NK-92 (cell line): ENCODE results near the gene ELN.

Source experiments
- DNase-seq: peaks from one replicate; lab custom pipeline; 2025; ENCODE audit not compliant: unreplicated experiment; lab: John Stamatoyannopoulos, UW

The ELN gene

DNA sequence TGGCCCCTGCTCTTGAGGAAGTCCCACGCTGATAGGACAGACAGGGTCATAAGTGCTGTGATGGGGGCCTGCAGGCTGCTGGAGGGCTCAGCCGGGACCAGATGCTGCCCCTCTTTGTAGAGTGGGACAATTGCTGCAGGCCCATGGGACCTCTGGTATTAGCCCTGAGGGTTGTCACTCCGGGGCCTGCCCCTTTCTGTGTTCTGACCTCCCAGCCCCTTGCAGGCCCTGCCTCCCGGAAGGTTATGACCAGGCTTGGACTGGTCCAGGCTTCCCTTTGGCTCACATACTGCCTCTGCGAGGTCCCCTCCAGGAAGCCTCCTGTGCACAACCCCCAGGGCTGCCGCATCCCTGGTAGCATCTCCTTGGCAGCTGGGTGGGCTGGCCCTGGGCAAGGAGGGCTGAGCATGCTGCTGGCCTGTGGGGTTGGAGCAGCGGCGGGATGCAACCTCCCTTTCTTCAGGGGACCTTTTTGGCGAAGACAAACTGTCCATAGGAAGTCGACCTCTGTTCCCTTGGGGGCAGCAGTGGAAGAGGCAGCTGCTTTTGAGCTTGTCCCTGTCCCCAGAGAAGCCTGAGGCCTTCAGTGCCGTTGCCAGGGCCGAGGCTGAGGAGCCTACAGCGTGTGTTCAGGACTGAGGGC lies 64.5 kb downstream of the ELN start:
- no peak for DNase-seq

DNA sequence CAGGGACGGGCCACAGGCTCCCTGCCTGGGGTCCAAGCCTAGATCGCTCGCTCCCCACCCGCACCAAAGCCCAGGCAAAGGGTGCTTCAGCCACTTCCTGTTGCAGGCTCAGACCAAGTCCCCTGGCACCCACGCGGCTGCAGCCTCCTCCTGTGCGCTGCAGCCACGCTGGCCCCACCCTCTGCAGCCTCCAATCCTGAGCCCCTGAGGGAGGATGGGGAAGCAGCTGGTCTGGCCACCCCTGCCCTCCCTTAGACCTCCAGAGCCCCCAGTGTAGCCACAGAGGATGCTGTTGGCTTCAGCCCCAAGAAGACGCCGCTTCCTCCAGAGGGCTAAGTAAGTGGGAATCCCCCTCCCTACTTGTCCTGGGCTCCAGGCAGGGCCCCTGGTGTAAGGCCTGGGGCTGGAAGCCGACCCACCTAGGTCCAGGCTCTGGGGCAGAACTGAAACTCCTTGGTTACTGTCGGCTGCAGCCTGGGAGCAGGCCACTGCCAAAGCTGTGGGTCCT lies 65.0 kb downstream of the ELN start:
- DNase-seq, result no peak

DNA sequence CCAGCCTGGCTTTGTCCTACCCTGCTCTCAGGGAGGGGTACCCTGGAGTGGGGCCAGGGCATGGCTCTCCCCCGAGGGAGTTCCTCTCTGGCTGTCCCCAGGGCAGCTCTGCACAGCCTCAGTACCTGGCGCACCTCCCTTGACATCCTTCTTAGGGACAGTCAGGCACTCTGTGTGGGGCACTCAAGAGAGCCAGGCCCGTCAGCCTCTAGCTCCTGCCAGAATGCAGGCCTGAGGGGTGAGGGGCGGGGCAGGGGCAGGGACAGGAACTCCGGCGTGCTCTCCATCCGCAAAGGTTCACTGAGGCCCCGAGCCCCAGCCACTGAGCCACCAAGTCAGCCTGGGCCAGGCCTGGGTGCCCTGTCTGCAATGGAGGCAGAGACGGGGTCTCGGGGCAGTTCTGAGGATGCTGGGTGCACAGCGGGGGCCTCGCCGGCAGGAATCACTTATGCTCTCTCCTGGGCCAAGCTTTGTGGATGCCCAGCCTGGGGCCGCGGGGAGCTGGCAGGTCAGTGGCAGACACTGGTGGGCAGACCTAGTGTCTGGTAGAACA lies 65.8 kb downstream of the ELN start:
- no peak for DNase-seq

DNA sequence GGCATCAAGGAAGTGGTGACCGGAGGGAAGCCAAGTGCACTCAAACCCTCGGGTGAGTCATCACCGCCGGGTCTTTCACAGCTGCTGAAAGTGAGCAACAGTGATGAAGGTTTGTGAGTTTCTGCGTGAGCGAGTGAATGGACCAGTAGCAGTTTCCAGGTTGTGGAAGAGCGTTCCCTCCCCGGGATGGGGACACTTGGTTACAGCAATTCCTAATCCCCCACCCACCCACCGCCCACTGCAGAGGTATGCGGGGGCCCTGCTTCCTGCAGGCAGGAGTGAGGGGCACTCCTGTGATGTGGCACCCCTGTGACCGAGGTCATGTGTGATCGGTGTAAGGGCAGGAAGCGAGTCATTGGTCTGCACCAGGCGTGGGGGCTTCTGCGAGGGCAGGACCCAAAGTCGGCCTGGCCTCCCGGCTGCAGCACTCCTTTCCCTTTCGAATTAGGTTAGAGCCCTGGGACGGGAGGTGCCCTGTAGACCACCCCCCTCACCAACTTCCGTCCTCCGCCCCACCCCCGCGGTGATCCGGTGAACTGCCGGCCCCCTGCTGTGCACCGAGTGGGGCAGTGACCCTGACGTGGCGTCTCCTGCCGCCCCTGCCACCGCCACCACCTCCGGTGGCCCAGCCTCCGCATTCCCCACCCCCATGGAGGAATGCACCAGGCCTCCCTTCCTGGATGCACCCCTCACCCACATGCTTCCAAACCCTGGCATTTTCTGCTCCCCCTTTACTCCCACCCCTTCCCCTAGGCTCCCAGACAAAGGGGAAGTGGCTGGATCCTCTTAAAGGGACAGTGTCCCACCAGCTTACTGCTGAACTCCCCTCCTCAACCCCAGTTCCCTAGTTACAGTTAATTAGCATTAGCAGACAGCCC lies 66.5 kb downstream of the ELN start:
- DNase-seq, result no peak

DNA sequence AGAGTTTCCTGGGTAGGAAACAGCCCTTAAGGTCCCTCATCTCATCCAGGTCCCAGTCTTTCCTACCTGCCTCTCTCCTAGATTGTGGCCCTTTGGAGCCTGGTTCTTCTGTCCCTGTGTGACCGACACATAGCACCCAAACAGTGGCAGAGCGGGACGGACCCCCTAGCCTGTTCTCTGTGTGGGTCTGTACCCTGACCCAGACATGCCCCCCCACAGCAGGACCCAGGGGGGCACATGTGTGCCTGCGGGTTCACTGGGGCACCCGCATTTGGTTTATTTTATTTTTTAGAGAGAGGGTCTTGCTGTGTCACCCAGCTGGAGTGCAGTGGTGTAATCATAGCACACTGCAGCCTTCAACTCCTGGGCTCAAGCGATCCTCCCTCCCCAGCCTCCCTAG lies 67.2 kb downstream of the ELN start:
- DNase-seq, result no peak

DNA sequence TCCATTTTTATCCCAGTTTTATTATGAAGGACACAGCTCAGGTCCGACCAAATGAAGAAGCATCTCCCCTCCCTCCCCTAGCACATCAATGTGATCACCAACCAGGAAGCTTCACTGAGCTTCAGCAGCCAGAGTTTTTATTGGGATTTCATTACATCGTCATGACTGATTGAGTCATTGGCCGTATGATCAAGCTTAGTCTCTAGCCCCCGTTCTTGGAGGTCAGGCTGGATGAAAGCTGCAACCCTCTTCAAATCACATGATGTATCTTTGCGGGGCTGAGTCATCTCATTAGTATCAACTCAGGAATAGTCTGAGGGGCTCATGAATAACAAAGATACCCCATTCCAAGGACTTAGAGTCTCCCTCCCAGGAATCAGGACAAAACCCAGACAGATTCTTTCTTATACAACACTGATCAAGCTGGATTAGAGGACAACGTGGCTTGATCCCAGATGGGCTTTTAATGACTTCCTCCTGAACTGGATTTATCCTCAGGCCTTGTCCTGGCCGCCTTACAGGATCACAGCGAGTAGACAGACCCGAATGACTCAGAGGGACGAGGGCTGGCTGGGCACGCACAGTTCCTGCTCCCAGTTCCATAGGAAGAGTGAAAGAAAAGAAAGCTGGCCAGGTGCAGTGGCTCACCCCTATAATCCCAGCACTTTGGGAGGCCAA lies 70.1 kb downstream of the ELN start:
- no peak for DNase-seq

DNA sequence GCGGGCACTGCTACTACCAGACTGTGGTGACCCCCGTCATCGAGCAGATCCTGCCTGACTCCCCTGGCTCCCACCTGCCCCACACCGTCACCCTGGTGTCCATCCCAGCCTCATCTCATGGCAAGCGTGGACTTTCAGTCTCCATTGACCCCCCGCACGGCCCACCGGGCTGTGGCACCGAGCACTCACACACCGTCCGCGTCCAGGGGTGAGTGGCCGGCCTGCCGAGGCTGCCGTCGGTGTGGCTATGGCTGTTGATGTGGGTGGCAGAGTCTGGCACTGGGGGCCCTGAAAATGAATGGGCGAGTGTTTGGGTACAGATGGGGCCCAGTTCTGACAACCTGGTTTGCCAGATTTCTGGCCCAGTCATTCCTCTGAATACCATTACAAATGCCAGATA lies 71.1 kb downstream of the ELN start:
- DNase-seq, result no peak

DNA sequence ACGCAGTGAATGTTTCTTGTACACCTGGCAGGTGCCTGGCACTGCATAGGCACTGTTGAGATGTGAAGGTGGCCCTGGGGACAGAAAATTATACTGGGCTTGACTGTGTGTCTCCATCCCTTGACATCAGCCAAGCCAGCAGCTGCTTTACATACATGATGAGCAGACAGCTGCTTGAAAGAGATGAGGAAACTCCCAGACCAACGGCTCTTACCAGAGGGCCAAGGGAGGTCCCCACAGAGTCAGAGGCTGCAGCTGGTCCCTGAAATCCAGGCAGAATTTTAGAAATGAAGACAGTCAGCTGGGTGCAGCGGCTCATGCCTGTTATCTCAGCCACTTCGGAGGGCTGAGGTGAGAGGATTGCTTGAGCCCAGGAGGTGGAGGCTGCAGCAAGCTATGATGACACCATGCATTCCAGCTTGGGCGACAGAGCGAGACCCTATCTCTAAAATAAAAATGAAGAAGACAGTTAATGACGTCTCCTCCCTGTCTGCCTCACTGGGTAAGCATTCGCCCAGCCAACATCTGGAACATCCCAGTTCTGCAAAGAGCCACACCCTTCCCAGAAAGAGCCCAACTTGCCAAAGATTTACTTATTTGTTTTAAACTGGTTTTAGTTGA lies 73.2 kb downstream of the ELN start:
- no peak for DNase-seq

DNA sequence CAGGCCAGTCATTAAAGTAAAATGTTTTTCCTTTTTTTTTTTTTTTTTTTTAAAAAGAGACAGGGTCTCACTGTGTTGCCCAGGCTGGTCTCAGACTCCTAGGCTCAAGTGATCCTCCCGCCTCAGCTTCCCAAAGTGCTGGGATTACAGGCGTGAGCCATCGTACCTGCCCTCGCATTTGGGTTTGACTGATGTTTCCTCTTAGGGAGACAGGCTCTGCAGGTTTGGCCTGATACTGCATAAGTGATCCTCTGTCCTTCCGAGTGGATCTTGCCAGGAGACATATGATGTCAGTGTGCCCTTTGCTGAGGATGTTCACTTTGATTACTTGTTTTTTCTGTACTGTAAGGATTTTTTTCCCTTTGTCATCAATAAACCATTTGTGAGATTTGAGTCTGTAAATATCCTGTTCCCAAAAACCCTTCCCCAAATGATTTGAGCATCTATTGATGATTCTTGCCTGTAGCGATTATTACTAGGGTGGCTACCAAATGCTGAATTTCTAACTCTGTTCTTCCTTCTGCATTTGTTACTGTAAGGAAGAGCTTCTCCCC lies 75.3 kb downstream of the ELN start:
- no peak for DNase-seq

DNA sequence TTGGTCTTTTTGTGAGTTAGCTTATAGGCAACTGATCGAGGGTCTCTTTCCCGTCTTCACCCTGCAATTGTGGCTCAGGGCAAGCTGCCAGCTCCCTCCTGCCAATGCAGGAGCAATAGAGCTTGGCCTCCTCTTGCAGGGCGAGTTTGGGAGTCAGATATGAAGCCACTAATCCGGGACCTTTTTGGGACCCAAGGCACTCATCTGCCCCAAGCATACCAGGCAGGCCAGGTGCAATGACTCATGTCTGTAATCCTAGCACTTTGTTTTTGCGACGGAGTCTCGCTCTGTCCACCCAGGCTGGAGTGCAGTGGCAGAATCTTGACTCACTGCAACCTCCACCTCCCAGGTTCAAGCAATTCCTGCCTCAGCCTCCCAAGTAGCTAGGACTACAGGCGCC lies 76.7 kb downstream of the ELN start:
- DNase-seq, result no peak

DNA sequence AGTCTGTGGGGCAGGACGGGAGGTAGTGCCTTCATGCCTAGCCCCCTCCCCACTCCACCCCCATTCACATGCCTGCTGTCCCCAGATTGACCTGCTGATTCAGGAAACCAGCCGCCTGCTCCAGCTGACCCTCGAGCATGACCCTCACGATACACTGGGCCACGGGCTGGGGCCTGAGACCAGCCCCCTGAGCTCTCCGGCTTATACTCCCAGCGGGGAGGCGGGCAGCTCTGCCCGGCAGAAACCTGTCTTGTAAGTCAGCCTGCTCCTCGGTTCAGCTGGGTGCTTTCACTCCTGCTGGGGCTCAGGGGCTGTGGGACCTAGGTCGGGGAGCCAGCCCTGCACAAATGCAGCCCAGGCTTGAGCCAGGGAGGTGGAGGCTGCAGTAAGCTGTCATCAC lies 78.0 kb downstream of the ELN start:
- DNase-seq, result no peak

DNA sequence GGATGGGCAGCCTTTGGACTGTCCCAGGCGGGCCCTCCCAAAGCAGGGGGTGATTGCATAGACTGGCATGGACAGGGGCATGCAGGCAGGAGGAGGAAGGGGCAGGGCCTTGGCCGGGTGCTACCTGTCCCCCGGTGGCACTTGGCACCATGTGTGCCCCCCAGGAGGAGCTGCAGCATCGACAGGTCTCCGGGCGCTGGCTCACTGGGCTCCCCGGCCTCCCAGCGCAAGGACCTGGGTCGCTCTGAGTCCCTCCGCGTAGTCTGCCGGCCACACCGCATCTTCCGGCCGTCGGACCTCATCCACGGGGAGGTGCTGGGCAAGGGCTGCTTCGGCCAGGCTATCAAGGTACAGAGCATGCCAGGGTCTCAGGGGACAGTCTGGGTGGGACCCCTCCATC lies 78.9 kb downstream of the ELN start:
- no peak for DNase-seq

DNA sequence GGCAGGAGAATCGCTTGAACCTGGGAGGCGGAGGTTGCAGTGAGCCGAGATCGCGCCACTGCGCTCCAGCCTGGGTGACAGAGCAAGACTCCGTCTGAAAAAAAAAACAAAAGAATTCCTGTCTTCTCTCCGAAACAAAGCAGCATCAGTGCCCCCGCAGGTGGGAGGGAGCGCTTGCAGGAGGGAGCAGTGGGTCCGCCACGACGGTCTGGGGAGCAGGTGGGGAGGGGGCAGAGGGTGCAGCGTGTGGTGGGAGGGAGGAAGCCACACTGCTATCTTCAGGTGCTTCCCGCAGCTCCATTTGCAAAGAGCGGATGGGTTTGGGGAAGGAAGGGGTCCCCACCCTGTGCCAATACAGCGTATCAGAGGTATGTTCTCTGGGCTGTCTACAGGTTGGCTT lies 87.4 kb downstream of the ELN start:
- DNase-seq, result no peak

DNA sequence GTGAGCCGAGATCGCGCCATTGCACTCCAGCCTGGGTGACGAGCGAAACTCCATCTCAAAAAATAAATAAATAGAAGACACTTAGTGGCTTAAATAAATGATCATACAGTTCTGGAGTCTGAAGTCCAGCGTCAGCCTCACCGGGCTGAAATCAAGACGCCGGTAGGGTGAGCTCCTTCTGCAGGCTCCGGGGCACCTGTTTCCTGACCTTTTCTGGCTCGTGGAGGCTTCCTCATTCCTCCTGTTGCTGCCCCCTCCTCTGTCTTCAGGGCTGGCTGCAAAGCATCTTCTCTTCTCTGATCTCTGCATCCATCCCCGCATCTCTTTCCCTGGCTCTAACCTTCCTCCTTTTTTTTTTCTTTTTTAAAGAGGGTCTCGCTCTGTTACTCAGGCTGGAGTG lies 88.4 kb downstream of the ELN start:
- DNase-seq, result no peak
